ENCODE results near the gene KATNBL1. TPM values are rescaled to one million over a fixed set of nuclear protein-coding genes. Genes with fewer than 3 reads are reported as not detected.
"Not testable (repeated sequence)": the region's sequence is repeated elsewhere in the genome, so short reads cannot be mapped to it uniquely, and the experiment has no call there.

Gene KATNBL1
- total and polyA plus RNA-seq, 7 experiments from 2014 or later = 21.8 to 41.1 (median 33.0) TPM

GRCh38 chr15:34206011-34206410 is 3.9 kb downstream of the KATNBL1 start:
- Mint-ChIP-seq H3K27me3 (no peaks in the 10 kb centered on the region), H3K4me1 (peaks cover 15 to 45% (median 33%) of the 10 kb centered on the region in 7 donors), H3K27ac (no peak overlapping the region), H3K9me3 (peaks cover 0 to 2% (median 0%) of the 10 kb centered on the region in 11 donors), H3K36me3 (peaks cover 0 to 23% (median 12%) of the 10 kb centered on the region in 5 donors), H3K4me3 (no peak overlapping the region)
- Histone ChIP-seq H3K4me3 (ENCODE audit: low read length) (no peak overlapping the region), H3K36me3 (ENCODE audit: control insufficient read depth in 2 of 3, insufficient read depth in 3 of 3, low read length in 3 of 3) (no peaks in the 10 kb centered on the region), H3K27me3 (ENCODE audit: control insufficient read depth in 2 of 2, insufficient read depth in 2 of 2, low read length in 2 of 2) (no peaks in the 10 kb centered on the region), H3K9me3 (ENCODE audit: control insufficient read depth in 2 of 3, low read length in 3 of 3) (no peaks in the 10 kb centered on the region), H3K27ac (ENCODE audit: low read depth, low read length) (no peak overlapping the region), H3K4me1 (ENCODE audit: control insufficient read depth in 2 of 2, insufficient read depth in 2 of 2, low read length in 2 of 2) (peaks cover 0 to 5% of the 10 kb centered on the region in 2 donors)
- CTCF ChIA-PET = interaction anchor here (7.7 kb wide), 1 partner anchor 144 kb away, joined by 59 read pairs; no protein-coding TSS in a partner anchor
- intact Hi-C loops (cut with micrococcal nuclease) = loop anchor here in 1 of 2 donors (5.0 kb wide), 1 partner anchor 766 kb away; no protein-coding TSS in a partner anchor
- DNase-seq = no peak
- POLR2A ChIA-PET = no interaction called here
- ATAC-seq = no peak

- Histone ChIP-seq H3K27me3 (ENCODE audit: control insufficient read depth in 2 of 2, insufficient read depth in 2 of 2, low read length in 2 of 2) (no peaks in the 10 kb centered on the region), H3K9me3 (ENCODE audit: control insufficient read depth in 2 of 3, low read length in 3 of 3) (no peaks in the 10 kb centered on the region), H3K27ac (ENCODE audit: low read depth, low read length) (no peak overlapping the region), H3K4me1 (ENCODE audit: control insufficient read depth in 2 of 2, insufficient read depth in 2 of 2, low read length in 2 of 2) (peaks cover 0 to 4% of the 10 kb centered on the region in 2 donors), H3K4me3 (ENCODE audit: low read length) (no peak overlapping the region), H3K36me3 (ENCODE audit: control insufficient read depth in 2 of 3, insufficient read depth in 3 of 3, low read length in 3 of 3) (peaks cover 0 to 4% (median 0%) of the 10 kb centered on the region in 3 experiments)
- no peaks in the 10 kb centered on the region for H3K27me3 Mint-ChIP-seq
- no peak overlapping the region for H3K27ac Mint-ChIP-seq
- intact Hi-C loops (cut with micrococcal nuclease) = no loop called here
- DNase-seq = no peak
- no peak for ATAC-seq
- H3K4me1 Mint-ChIP-seq = peaks cover 12 to 39% (median 36%) of the 10 kb centered on the region in 7 donors
- H3K36me3 Mint-ChIP-seq = peaks cover 0 to 32% (median 18%) of the 10 kb centered on the region in 5 donors
- ChIA-PET POLR2A (no interaction called here), CTCF (interaction anchor here (1.0 kb wide), 1 partner anchor 143 kb away, joined by 4 read pairs; no protein-coding TSS in a partner anchor)
- no peak overlapping the region for H3K4me3 Mint-ChIP-seq
- peaks cover 0 to 2% (median 0%) of the 10 kb centered on the region in 11 donors for H3K9me3 Mint-ChIP-seq
These were observed 6.0 kb downstream of the KATNBL1 start for GRCh38 chr15:34203936-34204335.

GRCh38 chr15:34203305-34203704 is 6.6 kb downstream of the KATNBL1 start:
- DNase-seq = no peak
- POLR2A ChIA-PET = interaction anchor here (0.6 kb wide), 1 partner anchor 43 kb away, joined by 4 read pairs; no protein-coding TSS in a partner anchor
- H3K36me3 ChIP-seq (ENCODE audit: control insufficient read depth in 2 of 3, insufficient read depth in 3 of 3, low read length in 3 of 3) = peaks cover 0 to 8% (median 0%) of the 10 kb centered on the region in 3 experiments
- H3K27ac Mint-ChIP-seq = peak overlapping the region in 1 of 9 donors; percentile 46
- H3K4me3 Mint-ChIP-seq = no peak overlapping the region
- no peaks in the 10 kb centered on the region for H3K9me3 ChIP-seq (ENCODE audit: control insufficient read depth in 2 of 3, low read length in 3 of 3)
- no peaks in the 10 kb centered on the region for H3K27me3 ChIP-seq (ENCODE audit: control insufficient read depth in 2 of 2, insufficient read depth in 2 of 2, low read length in 2 of 2)
- no peak overlapping the region for H3K27ac ChIP-seq (ENCODE audit: low read depth, low read length)
- H3K36me3 Mint-ChIP-seq = peaks cover 0 to 36% (median 24%) of the 10 kb centered on the region in 5 donors
- ATAC-seq = no peak
- intact Hi-C loops (cut with micrococcal nuclease) = no loop called here
- CTCF ChIA-PET = interaction anchor here (1.0 kb wide), 1 partner anchor 142 kb away, joined by 4 read pairs; no protein-coding TSS in a partner anchor
- H3K9me3 Mint-ChIP-seq = peaks cover 0 to 2% (median 0%) of the 10 kb centered on the region in 11 donors
- H3K4me1 Mint-ChIP-seq = peaks cover 7 to 36% (median 33%) of the 10 kb centered on the region in 7 donors
- H3K4me3 ChIP-seq (ENCODE audit: low read length) = no peak overlapping the region
- no peaks in the 10 kb centered on the region for H3K27me3 Mint-ChIP-seq
- H3K4me1 ChIP-seq (ENCODE audit: control insufficient read depth in 2 of 2, insufficient read depth in 2 of 2, low read length in 2 of 2) = no peaks in the 10 kb centered on the region

GRCh38 chr15:34193272-34193671 is 16.6 kb downstream of the KATNBL1 start:
- ATAC-seq; H3K4me3 ChIP-seq (ENCODE audit: low read length); H3K27me3 ChIP-seq (ENCODE audit: control insufficient read depth in 2 of 2, insufficient read depth in 2 of 2, low read length in 2 of 2); intact Hi-C loops (cut with micrococcal nuclease); H3K4me3 Mint-ChIP-seq; H3K4me1 ChIP-seq (ENCODE audit: control insufficient read depth in 2 of 2, insufficient read depth in 2 of 2, low read length in 2 of 2); H3K27ac Mint-ChIP-seq; H3K27me3 Mint-ChIP-seq; H3K9me3 Mint-ChIP-seq; H3K27ac ChIP-seq (ENCODE audit: low read depth, low read length); H3K36me3 ChIP-seq (ENCODE audit: control insufficient read depth in 2 of 3, insufficient read depth in 3 of 3, low read length in 3 of 3); H3K9me3 ChIP-seq (ENCODE audit: control insufficient read depth in 2 of 3, low read length in 3 of 3); DNase-seq: not testable (repeated sequence)
- H3K4me1 Mint-ChIP-seq = peaks cover 5 to 29% (median 19%) of the 10 kb centered on the region in 7 donors
- ChIA-PET POLR2A (interaction anchor here (0.6 kb wide), 1 partner anchor 280 kb away, joined by 7 read pairs; no protein-coding TSS in a partner anchor), CTCF (interaction anchor here (0.7 kb wide), 1 partner anchor 357 kb away, joined by 3 read pairs; no protein-coding TSS in a partner anchor)
- H3K36me3 Mint-ChIP-seq = peaks cover 0 to 11% (median 4%) of the 10 kb centered on the region in 5 donors

- no peaks in the 10 kb centered on the region for H3K9me3 Mint-ChIP-seq
- H3K4me1 ChIP-seq (ENCODE audit: control insufficient read depth in 2 of 2, insufficient read depth in 2 of 2, low read length in 2 of 2) = no peaks in the 10 kb centered on the region
- peaks cover 3 to 15% (median 13%) of the 10 kb centered on the region in 5 donors for H3K36me3 Mint-ChIP-seq
- H3K4me3 ChIP-seq (ENCODE audit: low read length) = no peak overlapping the region
- ATAC-seq (no peak), DNase-seq (no peak)
- H3K9me3 ChIP-seq (ENCODE audit: control insufficient read depth in 2 of 3, low read length in 3 of 3) = no peaks in the 10 kb centered on the region
- peaks cover 9 to 32% (median 22%) of the 10 kb centered on the region in 7 donors for H3K4me1 Mint-ChIP-seq
- no peaks in the 10 kb centered on the region for H3K27me3 Mint-ChIP-seq
- no peaks in the 10 kb centered on the region for H3K27me3 ChIP-seq (ENCODE audit: control insufficient read depth in 2 of 2, insufficient read depth in 2 of 2, low read length in 2 of 2)
- ChIA-PET CTCF (interaction anchor here (0.6 kb wide), 1 partner anchor 70 kb away, joined by 3 read pairs; no protein-coding TSS in a partner anchor), POLR2A (no interaction called here)
- H3K36me3 ChIP-seq (ENCODE audit: control insufficient read depth in 2 of 3, insufficient read depth in 3 of 3, low read length in 3 of 3) = peaks cover 0 to 4% (median 0%) of the 10 kb centered on the region in 3 experiments
- H3K27ac ChIP-seq (ENCODE audit: low read depth, low read length) = no peak overlapping the region
- H3K4me3 Mint-ChIP-seq = no peak overlapping the region
- no peak overlapping the region for H3K27ac Mint-ChIP-seq
- intact Hi-C loops (cut with micrococcal nuclease) = no loop called here
These were observed 21.2 kb downstream of the KATNBL1 start for GRCh38 chr15:34188711-34189110.

GRCh38 chr15:34185666-34186065 is 24.2 kb downstream of the KATNBL1 start:
- H3K27ac Mint-ChIP-seq = peak overlapping the region in 2 of 9 donors; percentile 14 to 74
- DNase-seq (no peak), ATAC-seq (no peak)
- CTCF ChIA-PET = no interaction called here
- no peaks in the 10 kb centered on the region for H3K27me3 Mint-ChIP-seq
- POLR2A ChIA-PET = no interaction called here
- Histone ChIP-seq H3K36me3 (ENCODE audit: control insufficient read depth in 2 of 3, insufficient read depth in 3 of 3, low read length in 3 of 3) (peaks cover 0 to 4% (median 0%) of the 10 kb centered on the region in 3 experiments), H3K27me3 (ENCODE audit: control insufficient read depth in 2 of 2, insufficient read depth in 2 of 2, low read length in 2 of 2) (no peaks in the 10 kb centered on the region), H3K9me3 (ENCODE audit: control insufficient read depth in 2 of 3, low read length in 3 of 3) (no peaks in the 10 kb centered on the region), H3K4me1 (ENCODE audit: control insufficient read depth in 2 of 2, insufficient read depth in 2 of 2, low read length in 2 of 2) (no peaks in the 10 kb centered on the region), H3K4me3 (ENCODE audit: low read length) (no peak overlapping the region), H3K27ac (ENCODE audit: low read depth, low read length) (no peak overlapping the region)
- H3K36me3 Mint-ChIP-seq = peaks cover 3 to 23% (median 19%) of the 10 kb centered on the region in 5 donors
- no peak overlapping the region for H3K4me3 Mint-ChIP-seq
- peaks cover 6 to 43% (median 33%) of the 10 kb centered on the region in 7 donors for H3K4me1 Mint-ChIP-seq
- intact Hi-C loops (cut with micrococcal nuclease) = no loop called here
- H3K9me3 Mint-ChIP-seq = no peaks in the 10 kb centered on the region
